Loucy (cell line): ENCODE results near the gene ARID2.

Source experiments
- H2AFZ ChIP-seq: fragments of 200-600 bp; sonication (generic); 2 replicates; pipeline ENCODE4 v1.6.0; 2016; ENCODE audit warnings: antibody characterized with exemption, mild to moderate bottlenecking, low read length, moderate library complexity
- H3F3A ChIP-seq: fragments of 200-600 bp; 2 replicates; pipeline ENCODE4 v1.6.0; 2016; ENCODE audit warnings: antibody characterized with exemption, low read depth, mild to moderate bottlenecking
- H3K27me3 ChIP-seq: fragments of 200-600 bp; sonication (generic); 2 replicates; pipeline ENCODE4 v1.6.1; 2014; ENCODE audit warnings: low read length, mild to moderate bottlenecking; ENCODE audit not compliant: insufficient read depth, poor library complexity, severe bottlenecking
- H3K36me3 ChIP-seq: fragments of 200-600 bp; sonication (generic); 2 replicates; pipeline ENCODE4 v1.6.1; 2016; ENCODE audit warnings: low read length; ENCODE audit not compliant: insufficient read depth
- H3K4me1 ChIP-seq: fragments of 200-600 bp; sonication (generic); 2 replicates; pipeline ENCODE4 v1.5.1; 2014; ENCODE audit warnings: low read length, mild to moderate bottlenecking; ENCODE audit not compliant: insufficient read depth, poor library complexity, severe bottlenecking
- H3K4me2 ChIP-seq: fragments of 200-600 bp; sonication (generic); 2 replicates; pipeline ENCODE4 v1.6.0; 2014; ENCODE audit warnings: antibody characterized with exemption, low read length, low read depth, mild to moderate bottlenecking; ENCODE audit not compliant: poor library complexity, severe bottlenecking
- H3K4me3 ChIP-seq: fragments of 200-600 bp; sonication (generic); 2 replicates; pipeline ENCODE4 v1.5.1; 2014; ENCODE audit warnings: low read length, mild to moderate bottlenecking, mixed read lengths; ENCODE audit not compliant: poor library complexity, severe bottlenecking
- H3K79me2 ChIP-seq: fragments of 200-600 bp; sonication (generic); 2 replicates; pipeline ENCODE4 v1.6.1; 2014; ENCODE audit warnings: low read length; ENCODE audit not compliant: insufficient read depth
- H3K9ac ChIP-seq: fragments of 200-600 bp; sonication (generic); 2 replicates; pipeline ENCODE4 v1.6.0; 2014; ENCODE audit warnings: mild to moderate bottlenecking, low read depth, low read length, moderate library complexity; ENCODE audit not compliant: poor library complexity, severe bottlenecking
- H3K9me2 ChIP-seq: fragments of 200-600 bp; sonication (generic); replicated peaks from 2 replicates; pipeline ENCODE4 v1.6.1; 2016; ENCODE audit warnings: low read depth, low read length, mixed read lengths
- H3K9me3 ChIP-seq: fragments of 200-600 bp; sonication (generic); 2 replicates; pipeline ENCODE4 v1.6.1; 2014; ENCODE audit warnings: mild to moderate bottlenecking, antibody characterized with exemption, low read length, low read depth; ENCODE audit not compliant: insufficient read depth
- H4K20me1 ChIP-seq: fragments of 200-600 bp; sonication (generic); 2 replicates; pipeline ENCODE4 v1.6.0; 2014; ENCODE audit warnings: antibody characterized with exemption, low read length, mild to moderate bottlenecking; ENCODE audit not compliant: insufficient read depth, poor library complexity, severe bottlenecking
- CTCF ChIP-seq: fragments of 200-600 bp; sonication (generic); conservative IDR thresholded peaks from 2 replicates; pipeline ENCODE4 v1.5.1; 2014; ENCODE audit warnings: mild to moderate bottlenecking, antibody characterized with exemption, low read length
- EZH2phosphoT487 ChIP-seq: fragments of 200-600 bp; IDR thresholded peaks from 2 replicates; pipeline ENCODE4 v1.6.1; 2018; ENCODE audit warnings: antibody characterized with exemption, mild to moderate bottlenecking, moderate library complexity, borderline replicate concordance

Gene ARID2

GRCh38 chr12:45775465-45775864, 46.0 kb downstream of the ARID2 start:
- Histone ChIP-seq H4K20me1 (peaks cover 38% of the 10 kb centered on the region), H3K79me2 (peaks cover 74% of the 10 kb centered on the region), H3K36me3 (no peaks in the 10 kb centered on the region), H3K9me3 (0 out of 2 replicates have a peak, but pooled peaks cover 1% of the 10 kb centered on the region), H3F3A (no peaks in the 10 kb centered on the region), H3K4me1 (peaks cover 6% of the 10 kb centered on the region), H3K4me2 (no peak overlapping the region), H3K27me3 (no peaks in the 10 kb centered on the region), H3K4me3 (no peak overlapping the region), H3K9ac (no peak overlapping the region), H2AFZ (no peak overlapping the region), H3K9me2 (no peaks in the 10 kb centered on the region)
- TF ChIP-seq CTCF (no peak), EZH2phosphoT487 (no peak)

GRCh38 chr12:45775964-45776363, 46.5 kb downstream of the ARID2 start:
- H3K9me2 ChIP-seq: no peaks in the 10 kb centered on the region
- TF ChIP-seq EZH2phosphoT487: no peak
- TF ChIP-seq CTCF: no peak
- no peaks in the 10 kb centered on the region for H3K9me3 ChIP-seq
- H2AFZ ChIP-seq: no peak overlapping the region
- H4K20me1 ChIP-seq: peaks cover 38% of the 10 kb centered on the region
- H3K79me2 ChIP-seq: peaks cover 72% of the 10 kb centered on the region
- no peaks in the 10 kb centered on the region for H3F3A ChIP-seq
- H3K27me3 ChIP-seq: no peaks in the 10 kb centered on the region
- H3K36me3 ChIP-seq: no peaks in the 10 kb centered on the region
- no peak overlapping the region for H3K9ac ChIP-seq
- no peak overlapping the region for H3K4me2 ChIP-seq
- H3K4me3 ChIP-seq: no peak overlapping the region
- H3K4me1 ChIP-seq: peaks cover 6% of the 10 kb centered on the region

GRCh38 chr12:45779936-45780335, 50.4 kb downstream of the ARID2 start:
- TF ChIP-seq EZH2phosphoT487: no peak
- no peak for TF ChIP-seq CTCF

More at GRCh38 chr12:45779936-45780335, 50.4 kb downstream of the ARID2 start:
- H3K9me2 ChIP-seq: no peaks in the 10 kb centered on the region
- no peaks in the 10 kb centered on the region for H3F3A ChIP-seq
- H3K79me2 ChIP-seq: peaks cover 77% of the 10 kb centered on the region
- H4K20me1 ChIP-seq: peaks cover 36% of the 10 kb centered on the region
- no peaks in the 10 kb centered on the region for H3K36me3 ChIP-seq
- H3K4me3 ChIP-seq: no peak overlapping the region
- H3K4me1 ChIP-seq: no peaks in the 10 kb centered on the region
- no peak overlapping the region for H3K4me2 ChIP-seq
- H3K9me3 ChIP-seq: no peaks in the 10 kb centered on the region
- H2AFZ ChIP-seq: no peak overlapping the region
- no peaks in the 10 kb centered on the region for H3K27me3 ChIP-seq
- H3K9ac ChIP-seq: no peak overlapping the region
